ENCODE data around the gene MPG. TPM values are rescaled to one million over a fixed set of nuclear protein-coding genes. Genes with fewer than 3 reads are reported as not detected.
A peak's percentile ranks its signal among the peaks of the same experiment; 100 is the strongest.

The MPG gene
- total and polyA plus RNA-seq, 9 donors: 0.60 to 90.9 (median 48.4) TPM

- H3K4me3 ChIP-seq: no peak overlapping the region
- H3K27me3 ChIP-seq: no peaks in the 10 kb centered on the region
- H3K27ac ChIP-seq: no peak overlapping the region
- 90 to 96% (median 95%) methylated on average over 20 to 21 of the region's 21 CpGs for WGBS, 3 donors
- TF ChIP-seq CTCF (IDR thresholded peaks at IDR 0.05) (no peak), EP300 (IDR thresholded peaks at IDR 0.05) (no peak), POLR2A (IDR thresholded peaks at IDR 0.05) (no peak)
- no peaks in the 10 kb centered on the region for H3K9me3 ChIP-seq
- no peaks in the 10 kb centered on the region for H3K36me3 ChIP-seq
- intact Hi-C loops (cut with DNase I): no loop called here
- H3K4me1 ChIP-seq (ENCODE audit: insufficient read depth): peaks cover 12% of the 10 kb centered on the region
- DNase-seq: peak in 1 of 5 donors; percentile 25
Observed at GRCh38 chr16:62968-63391, 15.0 kb upstream of the MPG start.

GRCh38 chr16:63466-63865, 14.6 kb upstream of the MPG start:
- Histone ChIP-seq H3K4me3 (no peak overlapping the region), H3K27ac (no peak overlapping the region), H3K36me3 (no peaks in the 10 kb centered on the region), H3K27me3 (no peaks in the 10 kb centered on the region), H3K9me3 (no peaks in the 10 kb centered on the region), H3K4me1 (ENCODE audit: insufficient read depth) (peaks cover 12% of the 10 kb centered on the region)
- WGBS, 3 donors: 90 to 95% (median 90%) methylated on average over 16 of the region's 16 CpGs
- DNase-seq: no peak
- intact Hi-C loops (cut with DNase I): no loop called here
- TF ChIP-seq CTCF (IDR thresholded peaks at IDR 0.05) (no peak), POLR2A (IDR thresholded peaks at IDR 0.05) (no peak)

GRCh38 chr16:63998-64913, 13.8 kb upstream of the MPG start:
- intact Hi-C loops (cut with DNase I): no loop called here
- H3K36me3 ChIP-seq: no peaks in the 10 kb centered on the region
- no peaks in the 10 kb centered on the region for H3K9me3 ChIP-seq
- no peak for DNase-seq
- H3K4me3 ChIP-seq: no peak overlapping the region
- H3K27ac ChIP-seq: no peak overlapping the region
- 89% methylated on average over 25 of the region's 25 CpGs for WGBS, 3 donors
- H3K27me3 ChIP-seq: no peaks in the 10 kb centered on the region
- peaks cover 12% of the 10 kb centered on the region for H3K4me1 ChIP-seq (ENCODE audit: insufficient read depth)
- TF ChIP-seq EP300 (IDR thresholded peaks at IDR 0.05) (no peak), POLR2A (IDR thresholded peaks at IDR 0.05) (no peak), CTCF (IDR thresholded peaks at IDR 0.05) (no peak)

- Histone ChIP-seq H3K4me3 (no peak overlapping the region), H3K4me1 (ENCODE audit: insufficient read depth) (peaks cover 12% of the 10 kb centered on the region), H3K27me3 (no peaks in the 10 kb centered on the region), H3K27ac (no peak overlapping the region), H3K9me3 (no peaks in the 10 kb centered on the region), H3K36me3 (no peaks in the 10 kb centered on the region)
- no peak for DNase-seq
- TF ChIP-seq CTCF (IDR thresholded peaks at IDR 0.05) (no peak), POLR2A (IDR thresholded peaks at IDR 0.05) (no peak), EP300 (IDR thresholded peaks at IDR 0.05) (no peak)
- 80 to 87% (median 86%) methylated on average over 9 of the region's 9 CpGs for WGBS, 3 donors
- intact Hi-C loops (cut with DNase I): no loop called here
Observed at GRCh38 chr16:64914-65255, 13.1 kb upstream of the MPG start.
